Naive B cell (primary cell): ENCODE data around the gene STK39. TPM values are rescaled to one million over a fixed set of nuclear protein-coding genes. Genes with fewer than 3 reads are reported as not detected.

Source experiments
- ATAC-seq, 2 donors: fragments of 150-1000 bp; cut with Tn5 transposase; 2 replicates each; pipeline ENCODE4 v1.10.0; 2021; ENCODE audit warnings: low read depth in 2 of 2, mild to moderate bottlenecking in 2 of 2, moderate library complexity in 2 of 2
- DNase-seq: peaks from one replicate; pipeline ENCODE4 v3.0.0; 2022
- H3K27ac Mint-ChIP-seq, 6 donors: one replicate each; pipeline ENCODE4 v1.8.0; 2020 to 2022; ENCODE audit warnings: mild to moderate bottlenecking in 6 of 6, mixed read lengths in 6 of 6, moderate library complexity in 5 of 6, inconsistent platforms in 2 of 6
- H3K27me3 Mint-ChIP-seq, 3 donors: one replicate each; pipeline ENCODE4 v1.8.0; 2021 to 2022; ENCODE audit warnings: mixed read lengths in 3 of 3, mild to moderate bottlenecking in 1 of 3
- H3K36me3 Mint-ChIP-seq, 2 donors: one replicate each; pipeline ENCODE4 v1.8.0; 2020 to 2022; ENCODE audit warnings: mixed read lengths in 2 of 2, inconsistent platforms in 1 of 2, mild to moderate bottlenecking in 1 of 2
- H3K4me1 Mint-ChIP-seq, 3 donors: one replicate each; pipeline ENCODE4 v1.8.0; 2020 to 2022; ENCODE audit warnings: mixed read lengths in 3 of 3, inconsistent platforms in 1 of 3, mild to moderate bottlenecking in 1 of 3, moderate library complexity in 1 of 3
- H3K4me3 Mint-ChIP-seq, 8 donors: one replicate each; pipeline ENCODE4 v1.8.0; 2020 to 2022; ENCODE audit warnings: mild to moderate bottlenecking in 8 of 8, mixed read lengths in 8 of 8, moderate library complexity in 8 of 8, inconsistent platforms in 2 of 8
- H3K9me3 Mint-ChIP-seq, 7 donors: one replicate each; pipeline ENCODE4 v1.8.0; 2020 to 2022; ENCODE audit warnings: mixed read lengths in 7 of 7, mild to moderate bottlenecking in 5 of 7, inconsistent platforms in 2 of 7, moderate library complexity in 1 of 7
- polyA plus RNA-seq, 6 donors: library from polyadenylated mRNA; unstranded; fragments of 300-500 nt; fragmentation: Illumina TruSeq; gene quantifications; one replicate each; pipeline ENCODE4 v1.2.3, GENCODE V29; 2021; ENCODE audit warnings: low read depth in 6 of 6

Gene STK39
- polyA plus RNA-seq, 6 donors from 2014 or later, result 1.3 to 2.9 (median 1.5) TPM

DNA sequence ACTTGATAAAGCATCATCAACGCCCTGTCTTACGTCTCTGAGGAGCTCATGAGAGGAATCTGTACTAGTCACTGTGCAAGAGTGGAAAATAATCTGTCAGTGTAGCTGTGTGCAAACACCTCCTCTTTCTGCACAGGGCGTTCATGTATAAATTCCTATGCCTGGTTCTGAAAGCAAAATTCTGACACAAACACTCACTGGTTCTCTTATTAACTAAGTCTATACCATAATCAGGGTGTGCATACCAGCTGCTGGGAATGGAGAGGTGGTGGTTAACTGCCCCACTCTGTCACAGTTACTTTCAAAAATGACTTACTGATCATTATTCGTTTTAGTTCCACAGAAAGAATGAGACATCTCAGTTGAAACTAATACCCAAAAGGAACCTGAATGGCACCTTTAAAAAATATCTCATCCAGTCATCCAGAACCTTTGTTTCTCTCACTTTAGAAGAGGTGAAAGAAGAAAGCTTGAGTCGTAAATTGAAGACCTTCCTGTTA, 35.7 kb downstream of the STK39 start:
- Mint-ChIP-seq H3K36me3 (no peaks in the 10 kb centered on the region), H3K4me3 (peak overlapping the region in 2 of 8 donors; percentile 77 to 83), H3K4me1 (peaks cover 12 to 39% (median 37%) of the 10 kb centered on the region in 3 donors), H3K9me3 (no peaks in the 10 kb centered on the region), H3K27me3 (no peaks in the 10 kb centered on the region), H3K27ac (peak overlapping the region in 2 of 6 donors; percentile 51 to 57)
- ATAC-seq (peak; percentile 14 to 36), DNase-seq (no peak)

DNA sequence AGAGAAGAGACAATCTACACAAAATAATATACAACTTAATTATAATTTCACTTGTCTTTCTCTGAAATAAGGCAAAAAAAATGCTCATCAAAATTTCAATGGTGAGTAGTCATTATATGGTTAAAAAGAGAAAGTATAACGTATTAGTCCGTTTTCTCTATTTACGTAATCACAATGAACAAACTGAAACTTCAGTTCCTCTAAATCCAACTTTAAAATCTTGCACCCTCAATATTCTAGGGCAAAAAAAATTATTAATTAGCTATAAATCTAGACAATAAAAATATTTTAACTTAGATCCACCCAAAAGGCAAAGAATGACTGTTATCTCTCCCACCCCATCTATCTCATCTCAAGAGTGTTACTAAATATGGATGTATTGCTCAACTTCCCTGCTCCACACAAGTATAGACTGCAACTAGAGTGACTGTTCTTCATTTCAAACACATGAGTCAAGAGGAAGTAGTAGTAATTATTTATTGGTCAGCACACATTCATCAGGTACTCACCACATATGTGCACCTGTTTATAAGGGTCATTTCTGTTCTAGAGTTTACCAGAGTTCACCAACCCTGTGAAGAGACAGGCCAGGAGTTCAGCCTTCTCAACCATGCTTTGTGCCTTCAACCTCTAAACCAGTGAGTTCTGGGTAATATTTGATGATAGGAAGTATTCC, 36.4 kb downstream of the STK39 start:
- Mint-ChIP-seq H3K27me3 (no peaks in the 10 kb centered on the region), H3K4me3 (peak overlapping the region in 7 of 8 donors; percentile 15 to 83 (median 51)), H3K27ac (peak overlapping the region in 3 of 6 donors; percentile 51 to 76 (median 74)), H3K36me3 (no peaks in the 10 kb centered on the region), H3K9me3 (no peaks in the 10 kb centered on the region), H3K4me1 (peaks cover 12 to 41% (median 37%) of the 10 kb centered on the region in 3 donors)
- DNase-seq, result no peak
- ATAC-seq, result peak; percentile 64 to 79

DNA sequence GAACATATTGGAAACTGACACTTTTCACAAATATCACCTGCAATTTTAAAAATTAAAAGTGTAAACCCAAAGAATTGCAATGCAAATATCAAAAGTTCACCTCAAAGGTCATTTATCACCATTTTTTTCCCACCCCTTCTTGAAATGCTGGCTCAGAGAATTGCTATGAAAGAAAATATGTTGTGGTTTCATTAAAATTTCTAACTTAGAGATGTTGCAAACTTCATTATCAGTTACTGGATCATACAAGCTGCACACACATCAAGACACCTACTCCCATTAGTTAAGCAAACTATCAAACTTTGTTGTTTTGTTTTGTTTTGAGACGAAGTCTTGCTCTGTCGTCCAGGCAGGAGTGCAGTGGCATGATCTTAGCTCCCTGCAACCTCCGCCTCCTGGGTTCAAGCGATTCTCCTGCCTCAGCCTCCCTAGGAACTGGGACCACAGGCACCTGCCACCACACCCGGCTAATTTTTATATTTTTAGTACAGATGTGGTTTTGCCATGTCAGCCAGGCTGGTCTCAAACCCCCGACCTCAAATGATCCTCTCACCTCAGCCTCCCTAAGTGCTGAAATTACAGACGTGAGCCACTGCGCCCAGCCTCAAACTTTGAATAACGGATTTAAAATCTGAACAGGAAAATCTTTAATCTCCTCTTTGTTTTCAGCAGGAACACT, 37.0 kb downstream of the STK39 start:
- no peak for DNase-seq
- Mint-ChIP-seq H3K4me3 (peak overlapping the region in 6 of 8 donors; percentile 3 to 83 (median 52)), H3K4me1 (peaks cover 12 to 41% (median 37%) of the 10 kb centered on the region in 3 donors)

DNA sequence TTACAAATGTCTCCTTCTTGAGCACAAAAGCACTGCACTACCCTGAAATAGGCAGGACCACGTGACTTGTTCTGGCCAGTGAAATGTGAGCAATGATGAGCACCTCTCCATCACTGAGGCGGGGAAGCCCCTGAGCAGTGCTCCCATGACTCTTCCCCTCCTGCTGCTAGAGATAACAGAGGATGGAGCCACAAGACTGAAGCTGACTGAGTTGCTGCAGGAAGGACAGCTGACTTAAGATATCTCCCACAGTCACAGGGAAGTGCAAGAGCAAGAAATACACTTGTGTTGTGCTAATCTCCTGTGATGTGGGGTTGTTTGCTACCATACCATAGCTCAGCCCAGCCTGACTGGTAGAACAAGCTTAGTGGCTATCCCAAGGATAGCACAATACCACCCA, 38.7 kb downstream of the STK39 start:
- DNase-seq, result no peak
- no peaks in the 10 kb centered on the region for H3K9me3 Mint-ChIP-seq
- peak overlapping the region in 1 of 6 donors; percentile 33 for H3K27ac Mint-ChIP-seq
- no peak overlapping the region for H3K4me3 Mint-ChIP-seq
- no peaks in the 10 kb centered on the region for H3K36me3 Mint-ChIP-seq
- ATAC-seq, result no peak
- H3K4me1 Mint-ChIP-seq, result peaks cover 12 to 41% (median 37%) of the 10 kb centered on the region in 3 donors
- H3K27me3 Mint-ChIP-seq, result no peaks in the 10 kb centered on the region

More for the DNA sequence above, 37.0 kb downstream of the STK39 start:
- Mint-ChIP-seq H3K27ac (peak overlapping the region in 3 of 6 donors; percentile 51 to 76 (median 74)), H3K9me3 (no peaks in the 10 kb centered on the region), H3K36me3 (no peaks in the 10 kb centered on the region), H3K27me3 (no peaks in the 10 kb centered on the region)
- ATAC-seq, result no peak

DNA sequence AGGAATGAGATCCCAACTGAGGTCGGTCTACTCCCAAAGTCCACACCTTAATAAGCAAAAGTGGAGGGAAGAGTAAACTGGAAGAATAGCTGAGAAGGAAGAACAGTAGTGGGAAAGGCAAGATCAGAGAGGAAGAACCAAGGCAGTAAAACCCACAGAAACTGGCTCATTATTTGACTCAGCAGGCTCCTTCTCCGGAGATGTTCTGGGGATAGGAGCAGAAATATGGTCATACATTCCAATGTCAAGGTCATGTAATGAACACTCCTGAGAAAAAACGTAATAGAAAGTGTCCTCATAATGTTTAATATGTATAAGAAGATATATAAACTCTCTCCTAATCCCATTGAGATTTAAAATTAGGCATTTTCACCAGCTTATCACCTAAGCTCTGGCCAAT, 39.5 kb downstream of the STK39 start:
- no peaks in the 10 kb centered on the region for H3K27me3 Mint-ChIP-seq
- peaks cover 0 to 5% of the 10 kb centered on the region in 2 donors for H3K36me3 Mint-ChIP-seq
- H3K27ac Mint-ChIP-seq, result no peak overlapping the region
- ATAC-seq (no peak), DNase-seq (no peak)
- H3K9me3 Mint-ChIP-seq, result no peaks in the 10 kb centered on the region
- no peak overlapping the region for H3K4me3 Mint-ChIP-seq
- peaks cover 12 to 39% (median 33%) of the 10 kb centered on the region in 3 donors for H3K4me1 Mint-ChIP-seq

DNA sequence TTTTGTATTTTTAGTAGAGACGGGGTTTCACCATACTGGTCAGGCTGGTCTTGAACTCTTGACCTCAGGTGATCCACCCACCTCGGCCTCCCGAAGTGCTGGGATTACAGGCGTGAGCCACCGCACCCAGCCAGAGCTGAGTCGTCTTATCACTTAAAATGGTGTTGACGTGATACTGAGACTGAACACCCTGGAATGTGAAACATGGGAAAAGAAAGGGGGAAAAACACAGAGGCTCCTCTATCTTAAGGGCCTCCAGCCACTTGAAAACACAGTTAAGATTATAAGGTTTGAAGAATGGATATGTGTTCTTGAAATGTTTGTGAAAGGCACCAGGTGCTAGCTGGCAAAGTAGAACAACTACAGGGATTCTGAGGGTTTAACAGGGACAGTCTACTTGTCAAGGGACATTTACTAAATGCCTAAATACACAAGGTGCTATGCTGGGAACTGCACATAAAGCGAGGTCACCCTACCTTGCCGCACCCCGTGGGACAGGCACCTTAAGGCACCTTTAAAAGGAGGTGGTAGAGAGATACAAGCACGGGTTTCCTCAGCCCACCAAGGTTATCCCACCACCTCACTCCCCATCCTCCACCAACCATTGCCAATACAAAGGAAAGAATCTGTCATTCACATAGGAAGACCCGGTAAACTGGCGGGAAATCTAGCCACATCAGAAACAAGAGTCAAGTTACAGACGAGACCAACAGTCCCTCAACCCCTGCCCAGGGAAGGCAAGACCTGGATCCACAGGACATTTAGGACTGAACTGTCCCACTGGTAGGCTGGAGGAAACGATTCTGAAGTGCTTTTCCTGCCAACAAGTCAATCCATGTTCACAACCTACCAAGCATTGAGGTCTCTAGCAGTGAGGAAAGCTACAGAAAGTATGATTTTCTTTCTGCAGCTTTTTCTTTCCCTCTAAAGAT, 43.4 kb downstream of the STK39 start:
- Mint-ChIP-seq H3K9me3 (no peaks in the 10 kb centered on the region), H3K27me3 (no peaks in the 10 kb centered on the region), H3K27ac (no peak overlapping the region), H3K36me3 (peaks cover 0 to 9% of the 10 kb centered on the region in 2 donors), H3K4me3 (peak overlapping the region in 1 of 8 donors; percentile 4), H3K4me1 (peaks cover 0 to 24% (median 6%) of the 10 kb centered on the region in 3 donors)
- ATAC-seq (no peak), DNase-seq (no peak)

DNA sequence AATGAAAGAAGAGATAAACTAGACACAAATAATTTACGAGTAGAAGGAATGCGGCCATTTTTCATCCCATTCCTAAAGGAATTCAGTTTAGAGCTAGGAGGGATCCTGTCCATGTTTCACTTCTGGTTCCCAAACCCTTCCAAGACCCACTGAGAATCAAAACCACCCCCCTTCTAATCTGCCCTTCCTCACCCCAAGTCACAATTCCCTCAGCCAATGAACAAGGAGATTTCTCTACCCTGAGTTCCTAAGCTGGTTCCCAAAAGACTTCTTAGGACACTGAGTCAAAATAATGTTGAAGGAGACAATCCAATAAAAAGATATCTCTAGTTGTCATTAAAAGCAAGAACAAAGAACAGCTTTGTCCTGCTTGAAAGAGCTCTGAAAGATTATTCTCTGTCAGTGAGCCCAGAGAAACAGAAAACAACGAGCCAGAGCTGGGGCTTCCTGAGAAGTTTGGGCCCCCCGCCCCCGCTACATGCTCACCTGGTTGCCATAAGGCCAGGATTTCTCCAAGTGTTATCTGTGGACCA, 45.7 kb downstream of the STK39 start:
- H3K4me1 Mint-ChIP-seq, result peaks cover 2 to 18% (median 5%) of the 10 kb centered on the region in 3 donors
- H3K4me3 Mint-ChIP-seq, result no peak overlapping the region
- no peaks in the 10 kb centered on the region for H3K9me3 Mint-ChIP-seq
- no peak for ATAC-seq
- peaks cover 0 to 9% of the 10 kb centered on the region in 2 donors for H3K36me3 Mint-ChIP-seq
- H3K27ac Mint-ChIP-seq, result peak overlapping the region in 2 of 6 donors; percentile 16 to 28
- no peak for DNase-seq
- no peaks in the 10 kb centered on the region for H3K27me3 Mint-ChIP-seq

DNA sequence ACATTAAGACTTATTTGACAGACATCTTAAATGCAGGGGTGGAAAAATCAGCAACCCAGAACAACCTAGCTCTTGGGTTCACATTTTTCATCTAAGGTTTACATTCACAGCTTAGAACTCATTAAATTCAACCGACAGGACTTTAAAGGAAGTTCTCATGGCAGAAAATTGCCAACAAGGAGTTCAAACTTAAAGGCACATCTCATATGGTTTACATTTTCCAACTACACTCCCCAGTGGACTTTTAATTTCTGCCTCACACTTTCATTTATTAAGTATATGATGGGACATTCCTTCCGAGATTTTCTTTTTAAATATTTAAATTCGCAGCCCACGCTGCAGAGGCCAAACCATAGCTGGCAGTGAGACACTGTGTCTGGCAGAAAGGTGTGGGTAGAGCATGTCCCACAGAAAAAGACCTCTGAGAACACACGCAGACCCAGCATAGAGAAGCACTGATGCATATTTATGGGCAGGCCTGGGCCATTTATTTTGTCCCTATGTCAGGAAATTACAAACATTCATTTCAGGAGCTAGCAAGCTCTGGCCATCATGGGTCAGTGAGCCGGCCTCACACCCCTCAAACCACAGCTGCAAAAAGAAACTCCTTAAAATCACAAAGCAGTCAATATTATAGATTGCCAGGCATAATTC, 46.3 kb downstream of the STK39 start:
- peaks cover 0 to 9% of the 10 kb centered on the region in 2 donors for H3K36me3 Mint-ChIP-seq
- H3K9me3 Mint-ChIP-seq, result no peaks in the 10 kb centered on the region
- DNase-seq, result no peak
- H3K4me3 Mint-ChIP-seq, result no peak overlapping the region
- ATAC-seq, result no peak
- H3K27ac Mint-ChIP-seq, result peak overlapping the region in 2 of 6 donors; percentile 16 to 53
- peaks cover 3 to 18% (median 7%) of the 10 kb centered on the region in 3 donors for H3K4me1 Mint-ChIP-seq
- no peaks in the 10 kb centered on the region for H3K27me3 Mint-ChIP-seq

DNA sequence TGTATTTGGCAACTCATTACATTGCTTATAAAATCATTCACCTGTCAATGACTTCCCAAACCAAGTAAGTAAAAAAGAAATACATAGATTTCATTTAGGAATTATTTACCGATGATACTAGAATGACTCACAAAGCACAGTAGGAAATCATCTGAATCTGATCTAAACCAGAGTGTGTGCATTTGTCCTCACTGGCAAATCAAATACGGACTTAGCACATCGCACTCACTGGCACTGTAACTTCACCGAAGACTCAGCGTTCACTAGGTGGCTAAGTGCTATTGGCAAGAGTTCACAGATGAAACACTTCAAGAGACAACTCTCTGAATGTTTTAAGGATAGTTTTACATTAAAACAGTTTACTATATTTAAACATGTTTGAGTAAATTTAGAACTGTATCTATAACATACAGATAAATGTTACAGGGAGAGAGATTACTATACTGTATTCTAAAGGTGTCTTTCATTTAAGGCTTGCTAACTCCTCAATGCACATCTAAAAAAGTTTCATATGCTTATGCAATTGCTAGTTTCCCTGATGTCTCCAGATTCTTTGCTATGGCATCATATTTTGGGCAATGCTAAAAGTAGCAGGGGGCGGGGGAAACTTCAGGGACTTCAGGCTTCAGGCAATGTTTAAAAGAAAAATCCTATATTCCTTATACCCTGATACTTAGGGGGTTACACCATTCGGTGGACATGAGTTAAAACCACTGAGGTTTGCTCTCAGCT, 48.8 kb downstream of the STK39 start:
- peaks cover 0 to 9% of the 10 kb centered on the region in 2 donors for H3K36me3 Mint-ChIP-seq
- no peaks in the 10 kb centered on the region for H3K9me3 Mint-ChIP-seq
- DNase-seq (no peak), ATAC-seq (no peak)
- H3K27me3 Mint-ChIP-seq, result no peaks in the 10 kb centered on the region
- H3K4me1 Mint-ChIP-seq, result peaks cover 17 to 34% (median 26%) of the 10 kb centered on the region in 3 donors
- H3K4me3 Mint-ChIP-seq, result no peak overlapping the region
- H3K27ac Mint-ChIP-seq, result peak overlapping the region in 1 of 6 donors; percentile 36

DNA sequence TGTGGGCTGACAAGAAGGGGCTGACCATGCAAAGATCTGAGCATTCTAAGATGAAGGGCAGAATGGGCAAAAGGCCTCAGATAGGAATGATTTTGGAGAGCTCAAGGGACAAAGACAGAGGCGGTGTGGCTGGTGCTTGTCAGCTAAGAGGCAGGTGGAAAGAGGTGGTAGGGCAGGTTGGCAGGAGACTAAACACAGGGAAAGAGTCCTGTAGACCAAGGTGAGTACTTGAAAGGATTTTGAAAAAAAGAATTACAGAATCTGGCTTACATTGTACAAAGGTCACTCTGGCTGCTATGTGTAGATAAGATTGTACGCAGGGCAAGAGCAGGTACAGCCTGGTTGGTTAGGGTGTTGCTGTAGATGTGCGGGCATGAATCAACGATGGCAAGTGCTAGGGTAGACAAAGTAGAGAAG, 50.6 kb downstream of the STK39 start:
- Mint-ChIP-seq H3K36me3 (no peaks in the 10 kb centered on the region), H3K4me3 (no peak overlapping the region), H3K4me1 (peaks cover 28 to 41% (median 39%) of the 10 kb centered on the region in 3 donors), H3K9me3 (no peaks in the 10 kb centered on the region), H3K27me3 (no peaks in the 10 kb centered on the region), H3K27ac (peak overlapping the region in 1 of 6 donors; percentile 56)
- no peak for ATAC-seq
- DNase-seq, result no peak

DNA sequence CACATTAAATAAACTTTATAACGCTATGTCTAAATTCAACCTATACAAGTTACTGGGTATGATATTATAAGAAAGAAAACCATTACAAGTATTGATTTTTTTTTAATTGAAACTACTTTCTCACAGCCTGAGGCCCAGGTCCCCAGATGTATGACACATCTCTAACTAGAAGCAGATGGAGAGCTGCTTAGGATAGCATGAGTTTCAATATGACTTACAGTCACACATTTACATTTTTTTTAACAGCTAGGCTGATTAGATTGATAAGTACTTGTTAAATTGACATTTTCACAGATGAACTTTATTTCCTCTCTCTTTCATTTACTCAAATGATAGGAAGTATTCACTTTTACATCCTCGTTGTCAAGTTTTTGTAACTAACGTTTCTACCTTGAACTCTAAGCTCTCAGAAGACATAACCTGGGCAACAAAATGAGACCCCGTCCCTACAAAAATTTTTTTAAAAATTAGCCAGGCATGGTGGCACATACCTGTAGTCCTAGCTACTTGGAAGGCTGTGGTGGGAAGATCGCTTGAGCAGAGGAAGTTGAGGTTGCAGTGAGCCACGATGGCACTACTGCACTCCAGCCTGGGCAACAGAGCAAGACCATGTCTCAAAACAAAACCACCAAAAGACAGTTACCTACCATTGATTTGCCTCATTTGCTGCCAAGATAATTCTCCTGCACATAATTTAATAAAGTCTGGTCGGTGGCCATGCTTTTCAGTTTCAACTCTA, 52.4 kb downstream of the STK39 start:
- no peaks in the 10 kb centered on the region for H3K27me3 Mint-ChIP-seq
- H3K27ac Mint-ChIP-seq, result peak overlapping the region in 5 of 6 donors; percentile 10 to 86 (median 74)
- peak overlapping the region in 7 of 8 donors; percentile 10 to 82 (median 54) for H3K4me3 Mint-ChIP-seq
- H3K4me1 Mint-ChIP-seq, result peaks cover 25 to 41% (median 31%) of the 10 kb centered on the region in 3 donors
- ATAC-seq (peak; percentile 67 to 68), DNase-seq (peak; percentile 40)
- H3K9me3 Mint-ChIP-seq, result no peaks in the 10 kb centered on the region
- no peaks in the 10 kb centered on the region for H3K36me3 Mint-ChIP-seq
